NCI-H2227 (cell line): ENCODE measurements around the gene STT3A.
A peak's percentile ranks its signal among the peaks of the same experiment; 100 is the strongest.
"Not testable (repeated sequence)": the region's sequence is repeated elsewhere in the genome, so short reads cannot be mapped to it uniquely, and the experiment has no call there.

Source experiments
- DNase-seq: peaks from one replicate; lab custom pipeline; 2025; ENCODE audit not compliant: unreplicated experiment; lab: John Stamatoyannopoulos, UW

The STT3A gene

GRCh38 chr11:125592305-125593113, at the start of gene STT3A:
TSS of gene STT3A (plus strand) at chr11:125592852. CDS start at chr11:125595916, 3,064 bp downstream.
- DNase-seq = peak; percentile 98

DNA sequence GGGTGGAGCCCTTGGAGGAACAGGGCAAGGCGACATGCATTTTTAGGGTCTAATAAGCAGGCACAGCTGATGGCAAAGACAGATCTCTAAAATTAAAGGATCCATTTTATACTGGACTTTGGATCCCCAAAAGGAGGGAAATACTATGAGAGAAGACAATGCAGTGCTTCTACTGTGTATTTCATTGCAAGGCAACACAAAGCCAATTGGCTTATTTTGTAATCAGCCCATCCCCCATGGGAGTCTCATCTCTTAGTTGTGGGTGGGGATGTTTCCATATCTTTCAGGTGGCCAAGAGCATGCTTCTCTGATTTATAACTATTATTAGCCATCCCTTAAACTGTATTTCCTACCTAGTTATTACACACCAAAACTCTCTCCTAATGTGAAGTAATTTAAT, 41.9 kb upstream of the STT3A start:
- DNase-seq = no peak

- DNase-seq = no peak
These were observed 40.8 kb upstream of the STT3A start for GRCh38 chr11:125551835-125552342.

DNA sequence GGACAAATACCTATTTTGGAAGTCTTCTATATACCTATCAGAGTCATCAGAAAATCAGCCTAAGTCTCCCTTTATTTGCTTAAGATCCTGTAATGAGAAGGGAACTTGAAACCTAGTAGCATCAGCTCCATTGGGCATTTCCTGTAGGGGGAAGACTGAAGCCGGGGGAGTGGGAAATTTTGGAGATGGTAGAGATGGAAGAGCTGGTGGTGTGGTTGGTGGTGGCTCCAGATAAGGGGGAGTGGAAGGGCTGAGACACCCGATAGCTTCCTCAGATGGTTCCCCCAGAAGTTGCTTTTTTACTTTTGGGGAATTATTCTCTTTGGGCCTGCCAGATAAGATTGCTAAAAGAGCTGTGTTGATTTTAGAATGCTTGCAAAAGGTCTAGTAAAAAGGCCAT, 39.7 kb upstream of the STT3A start:
- no peak for DNase-seq

- no peak for DNase-seq
These were observed 39.3 kb upstream of the STT3A start for GRCh38 chr11:125553357-125553756.

GRCh38 chr11:125554038-125554437, 38.6 kb upstream of the STT3A start:
- DNase-seq = no peak

DNA sequence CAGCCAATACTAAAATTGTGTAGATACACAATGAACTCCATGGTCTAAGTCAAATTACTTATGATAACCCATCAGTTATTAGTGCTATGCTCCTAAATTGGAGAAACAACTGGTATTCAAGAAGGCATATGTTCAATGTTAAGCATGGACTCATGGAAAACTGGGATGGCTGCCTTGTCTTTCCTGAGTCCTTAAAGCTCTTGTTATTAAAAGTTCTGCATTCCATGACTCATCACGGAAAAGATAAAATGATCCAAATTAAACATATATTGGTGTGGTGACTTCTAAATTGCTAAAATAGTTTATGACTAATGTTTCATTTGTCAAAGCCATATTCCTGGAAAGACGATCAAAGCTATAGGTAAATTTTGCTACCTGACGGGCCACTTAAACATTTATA, 32.8 kb upstream of the STT3A start:
- DNase-seq = no peak

DNA sequence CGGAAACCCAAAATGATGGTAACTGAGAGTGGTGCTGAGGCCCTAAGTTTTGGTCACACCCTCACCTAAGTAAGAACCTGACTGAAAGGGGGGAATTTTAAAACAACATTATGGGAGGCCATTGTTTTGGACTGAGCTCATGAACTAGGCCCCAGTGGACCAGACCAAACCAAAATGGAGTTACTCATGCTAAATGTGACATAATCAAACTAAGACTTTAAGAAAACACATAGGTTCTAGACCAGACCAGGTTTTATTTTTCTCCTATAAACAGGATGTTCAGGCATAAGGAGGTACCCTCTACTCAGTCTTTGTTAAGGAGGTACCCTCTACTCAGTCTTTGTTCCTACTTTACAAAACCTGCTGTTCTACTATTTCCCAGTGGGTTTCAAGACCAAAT, 30.7 kb upstream of the STT3A start:
- DNase-seq = no peak

DNA sequence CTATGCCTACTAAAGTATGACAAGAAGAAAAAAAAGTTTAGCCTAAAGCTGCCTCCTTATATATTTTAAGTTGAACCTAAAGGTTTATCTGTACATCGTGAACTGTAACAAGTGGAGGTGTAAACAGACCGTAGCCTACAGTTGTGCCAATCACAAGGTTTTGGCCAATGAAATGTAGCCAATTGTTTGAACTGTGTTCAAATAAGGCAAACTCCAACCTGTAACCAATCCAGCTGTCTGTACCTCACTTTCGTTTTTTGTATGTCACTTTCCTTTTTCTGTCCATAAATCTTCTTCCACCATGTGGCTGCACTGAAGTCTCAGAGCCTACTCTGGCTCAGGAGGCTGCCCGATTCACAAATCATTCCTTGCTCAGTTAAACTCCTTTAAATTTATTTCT, 30.2 kb upstream of the STT3A start:
- no peak for DNase-seq

DNA sequence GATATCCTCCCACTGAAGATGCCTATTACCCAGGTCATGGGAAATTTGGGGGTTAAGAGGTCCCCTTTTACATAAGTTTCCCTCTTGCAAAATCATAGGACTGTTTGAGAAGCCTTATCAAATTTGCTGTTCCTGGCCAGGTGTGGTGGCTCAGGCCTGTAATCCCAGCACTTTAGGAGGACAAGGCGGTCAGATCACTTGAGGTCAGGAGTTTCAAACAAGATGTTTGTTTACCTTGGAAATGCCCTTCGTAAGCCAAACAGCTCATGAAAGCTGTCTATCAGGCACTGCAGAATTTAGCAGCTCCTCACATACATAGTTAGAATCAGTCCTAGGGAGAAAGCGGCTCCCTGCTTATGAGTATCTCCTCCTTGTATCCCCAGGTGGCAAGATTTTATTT, 28.3 kb upstream of the STT3A start:
- DNase-seq = no peak

GRCh38 chr11:125566235-125566634, 26.4 kb upstream of the STT3A start:
- DNase-seq = no peak

- DNase-seq = peak; percentile 94
These were observed 23.4 kb upstream of the STT3A start, which contains the start of gene EI24 for GRCh38 chr11:125568970-125569914. TSS of gene EI24 (plus strand) at chr11:125569477. CDS start at chr11:125572528, 3,051 bp downstream.

DNA sequence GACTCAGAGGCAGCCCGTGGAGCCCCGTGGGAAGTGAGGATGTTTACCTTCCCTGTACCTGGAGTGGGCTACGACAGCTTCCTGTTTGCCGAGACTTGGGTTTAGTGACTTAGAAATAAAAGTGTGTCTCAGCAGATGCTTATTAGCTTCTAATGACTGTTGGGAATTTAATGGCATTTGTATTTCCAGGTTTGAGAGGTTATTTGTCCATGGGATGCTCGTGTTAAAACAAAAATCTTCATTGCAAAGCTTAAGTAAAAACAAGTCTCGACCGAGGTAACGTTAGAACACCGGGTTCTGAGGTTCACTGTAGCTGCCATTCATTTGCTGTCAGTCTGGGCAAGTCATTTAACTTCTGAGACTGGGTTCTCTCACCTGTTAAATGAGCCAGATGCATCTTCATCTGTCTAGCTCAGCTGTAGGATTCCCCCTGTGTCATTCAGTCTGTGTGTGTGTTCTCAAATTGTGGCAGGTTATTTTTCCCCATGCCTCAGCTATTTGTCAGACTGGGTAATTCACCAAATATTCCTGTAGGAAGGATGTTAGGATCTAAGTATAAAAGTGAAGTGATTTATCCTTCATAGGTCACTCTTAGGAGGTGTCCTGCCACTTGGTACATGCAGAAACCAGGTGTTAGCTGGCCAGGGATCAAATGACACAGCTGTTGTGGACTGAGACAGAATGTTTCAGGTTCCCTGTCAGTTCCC, 22.6 kb upstream of the STT3A start:
- DNase-seq = no peak

DNA sequence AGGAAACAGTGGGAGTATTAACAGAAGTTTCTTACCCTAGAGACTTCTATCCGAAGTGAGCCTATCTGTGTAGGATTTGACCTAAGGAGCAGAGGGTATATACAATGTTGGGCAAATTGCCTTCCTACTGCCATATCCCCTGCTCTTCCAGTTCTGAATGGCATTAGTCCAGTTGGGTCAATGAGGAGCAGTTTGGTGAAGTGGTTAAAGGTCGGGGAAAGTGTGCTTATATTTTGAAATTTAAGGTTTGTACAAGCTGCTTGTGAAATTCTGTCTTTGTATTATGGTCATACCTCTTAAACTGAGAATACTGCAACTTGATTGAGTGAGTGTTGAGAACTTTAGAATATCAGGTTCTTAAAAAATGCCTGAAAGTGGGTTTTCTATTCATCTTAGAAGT, 21.7 kb upstream of the STT3A start:
- no peak for DNase-seq

DNA sequence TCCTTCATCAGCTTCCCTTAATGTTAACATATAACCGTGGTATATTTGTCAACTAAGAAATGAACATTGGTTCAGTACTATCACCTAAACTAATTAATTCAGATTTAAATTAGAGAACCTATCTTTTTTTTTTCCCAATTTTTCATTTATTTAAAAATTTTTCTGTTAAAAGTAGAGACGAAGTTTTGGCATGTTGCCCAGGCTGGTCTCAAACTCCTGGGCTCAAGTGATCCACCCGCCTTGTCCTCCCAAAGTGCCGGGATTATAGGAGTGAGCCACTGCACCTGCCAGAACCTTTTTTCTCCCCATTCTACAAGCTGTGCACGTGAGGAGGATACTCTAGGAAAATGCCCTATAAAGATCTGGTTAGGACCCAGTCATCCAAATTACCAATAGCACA, 19.7 kb upstream of the STT3A start:
- no peak for DNase-seq

GRCh38 chr11:125577181-125577580, 15.5 kb upstream of the STT3A start:
- not testable (repeated sequence) for DNase-seq

GRCh38 chr11:125578783-125579182, 13.9 kb upstream of the STT3A start:
- DNase-seq = no peak

DNA sequence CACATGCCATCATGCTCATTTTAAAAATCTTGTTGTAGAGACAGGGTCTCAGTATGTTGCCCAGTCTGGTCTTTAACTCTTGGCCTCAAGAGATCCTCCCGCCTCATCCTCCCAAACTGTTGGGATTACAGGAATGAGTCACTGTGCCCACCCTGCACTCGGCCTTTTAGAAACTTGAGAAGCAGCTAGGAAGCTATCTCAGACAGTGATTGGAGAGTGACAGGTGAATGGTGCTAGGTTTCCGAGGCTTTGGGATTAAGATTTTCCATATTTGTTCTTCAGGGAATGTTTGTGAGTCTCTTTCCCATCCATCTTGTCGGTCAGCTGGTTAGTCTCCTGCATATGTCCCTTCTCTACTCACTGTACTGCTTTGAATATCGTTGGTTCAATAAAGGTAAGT, 12.8 kb upstream of the STT3A start:
- DNase-seq = no peak

GRCh38 chr11:125583496-125583895, 9.2 kb upstream of the STT3A start:
- no peak for DNase-seq

DNA sequence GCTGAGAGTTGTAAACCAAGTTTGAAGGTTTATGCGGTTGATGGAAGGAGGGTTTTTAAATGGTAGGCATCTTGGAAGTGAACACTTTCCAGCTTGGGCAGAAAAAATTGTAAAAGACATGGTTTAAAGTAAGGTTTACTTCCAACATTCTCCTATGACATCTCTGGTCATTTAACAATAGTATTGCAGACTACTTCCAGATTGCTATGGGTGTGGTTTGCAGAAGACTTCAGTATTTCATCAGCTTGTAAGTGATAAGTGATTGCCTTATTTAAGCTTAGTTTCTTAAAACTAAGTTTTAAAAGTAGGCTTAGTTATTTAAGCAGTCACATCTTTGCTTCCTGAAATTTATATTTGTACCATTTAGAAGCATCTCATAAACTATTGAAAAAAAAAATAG, 7.2 kb upstream of the STT3A start:
- no peak for DNase-seq

DNA sequence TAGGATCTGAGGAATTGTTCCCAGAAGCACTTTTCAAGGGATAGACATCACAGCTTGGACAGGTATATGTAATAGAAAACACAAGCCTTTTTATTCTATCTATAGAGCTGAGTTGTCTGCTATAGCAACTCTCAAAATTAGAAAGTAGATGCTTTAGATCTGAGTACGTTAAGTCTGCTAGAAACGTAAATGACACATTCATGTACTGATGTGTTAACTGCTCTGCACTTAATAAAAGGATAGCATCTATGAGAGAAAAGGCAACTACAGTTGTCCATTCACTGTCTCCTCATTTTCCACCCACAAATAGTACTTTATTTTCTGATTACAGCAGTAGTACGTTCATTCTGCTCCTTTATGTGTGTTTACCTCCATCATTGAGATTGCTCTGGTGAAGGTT, 6.0 kb upstream of the STT3A start:
- no peak for DNase-seq
